Vagina (tissue), 2 donors: ENCODE measurements around the gene VPS11.
"Not testable (repeated sequence)": the region's sequence is repeated elsewhere in the genome, so short reads cannot be mapped to it uniquely, and the experiment has no call there.

Source experiments
- CTCF ChIP-seq, 3 experiments: fragments of 450-650 bp in 2 of 3; fragments of 200-600 bp in 1 of 3; sonication (generic) in 1 of 3; IDR thresholded peaks; one replicate each; pipeline ENCODE4 v1.5.1; 2017 to 2019; ENCODE audit warnings: antibody characterized with exemption in 3 of 3, mild to moderate bottlenecking in 2 of 3, moderate library complexity in 2 of 3
- POLR2AphosphoS5 ChIP-seq, 2 donors: sonication (generic); formaldehyde crosslinking; IDR thresholded peaks; one replicate each; pipeline ENCODE4 v1.9.0; 2017; ENCODE audit warnings: antibody characterized with exemption in 2 of 2, mild to moderate bottlenecking in 2 of 2, low read depth in 1 of 2; ENCODE audit not compliant: insufficient read depth in 1 of 2

DNA sequence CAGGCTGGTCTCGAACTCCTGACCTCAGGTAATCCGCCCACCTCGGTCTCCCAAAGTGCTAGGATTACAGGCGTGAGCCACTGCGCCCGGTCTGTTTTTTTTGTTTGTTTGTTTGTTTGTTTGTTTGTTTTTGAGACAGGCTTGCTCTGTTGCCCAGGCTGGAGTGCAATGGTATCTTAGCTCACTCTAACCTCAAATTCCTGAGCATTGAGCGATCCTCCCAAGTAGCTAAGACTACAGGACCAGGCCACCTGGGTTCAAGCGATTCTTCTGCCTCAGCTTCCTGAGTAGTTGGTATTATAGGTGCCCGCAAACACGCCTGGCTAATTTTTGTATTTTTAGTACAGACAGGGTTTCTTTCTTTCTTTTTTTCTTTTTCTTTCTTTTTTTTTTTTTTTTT is 34.2 kb upstream of the VPS11 start:
- not testable (repeated sequence) for TF ChIP-seq CTCF (IDR thresholded peaks at IDR 0.05); POLR2AphosphoS5 (IDR thresholded peaks at IDR 0.05; ENCODE audit: insufficient read depth in 1 of 2, low read depth in 1 of 2)
